Ascending aorta (tissue), 2 donors: ENCODE results near the gene NLRC5. TPM values are rescaled to one million over a fixed set of nuclear protein-coding genes. Genes with fewer than 3 reads are reported as not detected.

Source experiments
- DNase-seq, 2 donors: peaks; one replicate each; pipeline ENCODE4 v3.0.0-alpha.2; 2019; ENCODE audit warnings: low spot score in 2 of 2
- H3K27ac ChIP-seq, 2 donors: fragments of 200-600 bp; sonication (generic); one replicate each; pipeline ENCODE4 v1.5.1; 2016 to 2017; ENCODE audit warnings: mild to moderate bottlenecking in 1 of 2
- H3K27me3 ChIP-seq: fragments of 200-600 bp; sonication (generic); one replicate; pipeline ENCODE4 v1.5.1; 2017
- H3K36me3 ChIP-seq, 2 donors: fragments of 200-600 bp; sonication (generic); one replicate each; pipeline ENCODE4 v1.5.1; 2016
- H3K4me1 ChIP-seq, 2 donors: fragments of 200-600 bp; sonication (generic); one replicate each; pipeline ENCODE4 v1.5.1; 2016 to 2017; ENCODE audit warnings: mild to moderate bottlenecking in 1 of 2
- H3K4me3 ChIP-seq, 2 donors: fragments of 200-600 bp; sonication (generic); one replicate each; pipeline ENCODE4 v1.5.1; 2016 to 2017; ENCODE audit warnings: mild to moderate bottlenecking in 1 of 2
- H3K9me3 ChIP-seq, 2 donors: fragments of 200-600 bp; sonication (generic); one replicate each; pipeline ENCODE4 v1.5.1; 2016
- CTCF ChIP-seq, 3 experiments: fragments of 200-600 bp in 2 of 3; fragments of 450-650 bp in 1 of 3; sonication (generic) in 2 of 3; IDR thresholded peaks; one replicate each; pipeline ENCODE4 v1.5.1; 2016 to 2019; ENCODE audit warnings: antibody characterized with exemption in 3 of 3, mild to moderate bottlenecking in 1 of 3, moderate library complexity in 1 of 3
- intact Hi-C: fragments of 100-400 bp; cut with DNase I; formaldehyde crosslinking; loops from one replicate; pipeline ENCODE4 v1.15.1; 2023
- total RNA-seq: library from RNA; depleted of rRNA; stranded (reverse); fragments of >200 nt; gene quantifications from one replicate; pipeline ENCODE4 v1.1.0, GENCODE V29; 2016

The NLRC5 gene
- total RNA-seq, 1 donor from 2014 or later, result 46.7 TPM

DNA sequence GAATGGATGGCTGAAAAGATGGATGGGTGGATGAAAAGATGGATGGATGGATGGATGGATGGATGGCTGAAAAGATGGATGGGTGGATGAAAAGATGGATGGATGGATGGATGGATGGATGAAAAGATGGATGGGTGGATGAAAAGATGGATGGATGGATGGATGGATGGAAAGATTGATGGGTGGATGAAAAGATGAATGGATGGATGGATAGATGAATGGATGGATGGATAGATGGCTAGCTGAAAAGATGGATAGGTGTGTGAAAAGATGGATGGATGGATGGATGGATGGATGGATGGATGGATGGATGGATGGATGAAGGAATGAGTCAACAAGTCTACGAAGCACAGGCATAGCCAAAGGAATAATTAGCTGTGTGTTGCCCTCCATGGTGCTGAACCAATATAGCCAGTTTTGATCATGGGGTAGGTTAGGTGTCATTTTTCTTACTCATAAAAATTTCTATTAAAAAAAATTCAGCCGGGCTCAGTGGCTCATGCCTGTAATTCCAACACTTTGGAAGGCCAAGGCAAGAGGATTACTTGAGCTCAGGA lies 41.1 kb downstream of the NLRC5 start:
- intact Hi-C loops, result no loop called here
- no peaks in the 10 kb centered on the region for H3K27me3 ChIP-seq
- H3K27ac ChIP-seq, result no peak overlapping the region
- H3K4me3 ChIP-seq, result no peak overlapping the region
- no peak for TF ChIP-seq CTCF (IDR thresholded peaks at IDR 0.05)
- DNase-seq, result no peak
- peaks cover 0 to 13% of the 10 kb centered on the region in 2 donors for H3K36me3 ChIP-seq
- H3K4me1 ChIP-seq, result no peaks in the 10 kb centered on the region
- H3K9me3 ChIP-seq, result no peaks in the 10 kb centered on the region

- intact Hi-C loops, result no loop called here
- no peak for DNase-seq
- no peak overlapping the region for H3K4me3 ChIP-seq
- no peaks in the 10 kb centered on the region for H3K27me3 ChIP-seq
- no peaks in the 10 kb centered on the region for H3K9me3 ChIP-seq
- no peaks in the 10 kb centered on the region for H3K4me1 ChIP-seq
- no peak for TF ChIP-seq CTCF (IDR thresholded peaks at IDR 0.05)
- H3K27ac ChIP-seq, result no peak overlapping the region
- peaks cover 0 to 13% of the 10 kb centered on the region in 2 donors for H3K36me3 ChIP-seq
Observed at GRCh38 chr16:57031156-57031555, 41.8 kb downstream of the NLRC5 start.

GRCh38 chr16:57032346-57032745 lies 43.0 kb downstream of the NLRC5 start:
- H3K4me1 ChIP-seq, result no peaks in the 10 kb centered on the region
- H3K27ac ChIP-seq, result no peak overlapping the region
- intact Hi-C loops, result no loop called here
- no peak for DNase-seq
- no peak for TF ChIP-seq CTCF (IDR thresholded peaks at IDR 0.05)
- H3K9me3 ChIP-seq, result no peaks in the 10 kb centered on the region
- peaks cover 4 to 16% of the 10 kb centered on the region in 2 donors for H3K36me3 ChIP-seq
- no peak overlapping the region for H3K4me3 ChIP-seq
- no peaks in the 10 kb centered on the region for H3K27me3 ChIP-seq

GRCh38 chr16:57032931-57033330 lies 43.6 kb downstream of the NLRC5 start:
- H3K36me3 ChIP-seq, result peaks cover 5 to 16% of the 10 kb centered on the region in 2 donors
- TF ChIP-seq CTCF (IDR thresholded peaks at IDR 0.05), result no peak
- no peak overlapping the region for H3K27ac ChIP-seq
- H3K4me1 ChIP-seq, result no peaks in the 10 kb centered on the region
- intact Hi-C loops, result no loop called here
- no peak for DNase-seq
- no peaks in the 10 kb centered on the region for H3K27me3 ChIP-seq
- no peak overlapping the region for H3K4me3 ChIP-seq
- H3K9me3 ChIP-seq, result no peaks in the 10 kb centered on the region

DNA sequence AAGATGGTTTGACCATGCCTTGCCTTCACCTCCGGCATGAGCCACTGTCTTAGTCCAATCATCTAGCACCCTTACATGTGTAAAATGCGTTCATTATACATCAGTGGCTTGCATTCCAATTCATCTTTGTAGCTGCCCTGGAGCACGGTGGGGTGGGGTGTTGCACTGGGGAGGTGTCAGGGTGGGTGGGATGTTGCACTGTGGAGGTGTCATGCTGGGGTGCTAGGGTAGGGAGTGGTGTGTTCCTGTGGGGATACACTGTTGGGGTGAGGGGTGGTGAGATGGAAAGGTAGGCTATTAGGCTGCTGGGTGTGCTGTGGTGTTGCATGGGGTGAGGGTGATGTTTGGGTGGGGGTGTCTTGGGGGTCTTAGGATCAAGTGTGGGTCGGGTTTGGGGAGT lies 47.0 kb downstream of the NLRC5 start:
- H3K36me3 ChIP-seq, result peaks cover 5 to 34% of the 10 kb centered on the region in 2 donors
- intact Hi-C loops, result no loop called here
- DNase-seq, result no peak
- TF ChIP-seq CTCF (IDR thresholded peaks at IDR 0.05), result no peak
- no peaks in the 10 kb centered on the region for H3K27me3 ChIP-seq
- no peak overlapping the region for H3K4me3 ChIP-seq
- H3K4me1 ChIP-seq, result no peaks in the 10 kb centered on the region
- H3K9me3 ChIP-seq, result no peaks in the 10 kb centered on the region
- no peak overlapping the region for H3K27ac ChIP-seq

GRCh38 chr16:57036945-57037344 lies 47.6 kb downstream of the NLRC5 start:
- Histone ChIP-seq H3K27ac (no peak overlapping the region), H3K4me3 (no peak overlapping the region), H3K27me3 (no peaks in the 10 kb centered on the region), H3K9me3 (no peaks in the 10 kb centered on the region), H3K4me1 (no peaks in the 10 kb centered on the region), H3K36me3 (peaks cover 5 to 39% of the 10 kb centered on the region in 2 donors)
- intact Hi-C loops, result no loop called here
- TF ChIP-seq CTCF (IDR thresholded peaks at IDR 0.05), result no peak
- DNase-seq, result no peak
